Fibroblast of gingiva (primary cell): ENCODE data around the gene TTC34.

Source experiments
- DNase-seq: peaks from one replicate; pipeline ENCODE4 v3.0.0-alpha.2; 2011; ENCODE audit warnings: low read depth

TTC34 gene

GRCh38 chr1:2830761-2831425, 29.4 kb upstream of the TTC34 start:
- no peak for DNase-seq

GRCh38 chr1:2829846-2830615, 28.5 kb upstream of the TTC34 start:
- DNase-seq, result no peak

- no peak for DNase-seq
These were observed 27.2 kb upstream of the TTC34 start for GRCh38 chr1:2828586-2829250.

- DNase-seq, result no peak
These were observed 25.3 kb upstream of the TTC34 start for GRCh38 chr1:2826736-2827292.

GRCh38 chr1:2826316-2826715, 24.8 kb upstream of the TTC34 start:
- DNase-seq, result no peak

- DNase-seq, result no peak
These were observed 24.1 kb upstream of the TTC34 start for GRCh38 chr1:2825487-2826189.

GRCh38 chr1:2824999-2825398, 23.5 kb upstream of the TTC34 start:
- no peak for DNase-seq

- no peak for DNase-seq
These were observed 22.6 kb upstream of the TTC34 start for GRCh38 chr1:2823921-2824610.

GRCh38 chr1:2822621-2823145, 21.2 kb upstream of the TTC34 start:
- no peak for DNase-seq

GRCh38 chr1:2821966-2822620, 20.6 kb upstream of the TTC34 start:
- no peak for DNase-seq

GRCh38 chr1:2821373-2821955, 20.0 kb upstream of the TTC34 start:
- no peak for DNase-seq

- no peak for DNase-seq
These were observed 19.4 kb upstream of the TTC34 start for GRCh38 chr1:2820731-2821372.

- DNase-seq, result no peak
These were observed 18.6 kb upstream of the TTC34 start for GRCh38 chr1:2819831-2820730.

GRCh38 chr1:2819429-2819828, 17.9 kb upstream of the TTC34 start:
- no peak for DNase-seq

- DNase-seq, result no peak
These were observed 16.5 kb upstream of the TTC34 start for GRCh38 chr1:2817784-2818564.

- DNase-seq, result no peak
These were observed 15.3 kb upstream of the TTC34 start for GRCh38 chr1:2816786-2817185.

- DNase-seq, result no peak
These were observed 14.1 kb upstream of the TTC34 start for GRCh38 chr1:2815551-2815950.

GRCh38 chr1:2814511-2815075, 13.1 kb upstream of the TTC34 start:
- DNase-seq, result no peak
